UCSD-AML1 (cell line): ENCODE data around the gene SHISAL1.
"Not testable (repeated sequence)": the region's sequence is repeated elsewhere in the genome, so short reads cannot be mapped to it uniquely, and the experiment has no call there.

Source experiments
- DNase-seq: peaks from one replicate; lab custom pipeline; 2025; ENCODE audit not compliant: unreplicated experiment; lab: John Stamatoyannopoulos, UW

The SHISAL1 gene

GRCh38 chr22:44328762-44329161, 16.0 kb upstream of the SHISAL1 start:
- no peak for DNase-seq

DNA sequence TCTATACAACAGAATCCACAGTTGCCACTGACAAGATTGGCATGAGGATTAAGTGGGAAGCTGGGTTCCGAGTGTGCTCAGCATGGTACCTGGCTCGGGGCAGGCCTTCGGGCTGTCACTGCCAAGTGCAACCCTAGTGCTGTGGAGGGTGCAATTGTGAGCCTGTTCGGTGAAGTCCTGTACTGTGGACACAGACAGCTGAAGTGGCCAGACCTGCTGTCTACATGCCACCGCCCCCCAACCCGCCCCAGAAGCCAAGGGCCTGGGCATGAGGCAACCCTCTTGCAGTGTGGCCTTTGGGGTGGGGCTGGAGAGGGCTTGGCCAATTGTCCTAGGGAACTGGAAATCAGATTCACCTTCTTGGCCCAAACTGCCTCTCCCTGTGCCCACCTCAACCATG, 15.6 kb upstream of the SHISAL1 start:
- no peak for DNase-seq

DNA sequence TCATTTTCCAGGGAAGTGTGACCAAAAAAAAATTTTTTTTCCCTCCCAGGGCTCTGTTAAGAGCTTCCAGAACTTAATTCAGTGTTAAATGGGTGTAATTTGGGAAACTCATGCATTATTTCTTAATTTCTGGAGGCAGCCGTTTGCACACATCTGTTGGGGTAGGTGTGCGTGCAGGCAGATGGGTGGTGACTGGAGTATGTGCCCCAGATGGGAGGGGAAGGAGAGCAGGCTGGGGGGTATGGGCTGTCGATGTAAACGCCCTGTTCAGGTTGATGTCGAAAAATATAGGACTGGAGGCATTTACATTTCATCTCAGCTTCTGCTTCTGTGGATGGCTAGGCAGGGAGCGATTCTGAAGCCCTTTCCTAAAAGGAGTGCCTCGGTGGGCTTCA, 13.7 kb upstream of the SHISAL1 start:
- no peak for DNase-seq

GRCh38 chr22:44325718-44326490, 13.2 kb upstream of the SHISAL1 start:
- peak; percentile 30 for DNase-seq

DNA sequence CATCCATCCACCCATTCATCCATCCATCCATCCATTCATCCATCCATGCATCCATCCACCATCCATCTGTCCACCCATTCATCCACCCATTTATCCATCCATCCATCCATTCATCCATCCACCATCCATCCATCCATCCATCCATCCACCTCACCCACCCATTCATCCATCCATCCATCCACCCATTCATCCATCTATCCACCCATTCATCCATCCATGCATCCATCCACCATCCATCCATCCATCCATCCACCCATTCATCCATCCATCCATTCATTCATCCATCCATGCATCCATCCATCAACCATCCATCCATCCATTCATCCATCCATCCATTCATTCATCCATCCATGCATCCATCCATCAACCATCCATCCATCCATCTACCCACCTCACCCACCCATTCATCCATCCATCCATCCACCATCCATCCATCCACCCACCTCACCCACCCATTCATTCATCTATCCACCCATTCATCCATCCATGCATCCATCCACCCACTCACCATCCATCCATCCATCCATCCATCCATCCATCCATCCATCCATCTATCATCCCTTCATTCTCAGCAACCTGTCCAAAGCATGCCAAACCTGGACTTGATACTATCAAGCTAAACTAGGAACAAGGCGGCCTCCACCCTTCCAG, 10.5 kb upstream of the SHISAL1 start:
- DNase-seq, result not testable (repeated sequence)

DNA sequence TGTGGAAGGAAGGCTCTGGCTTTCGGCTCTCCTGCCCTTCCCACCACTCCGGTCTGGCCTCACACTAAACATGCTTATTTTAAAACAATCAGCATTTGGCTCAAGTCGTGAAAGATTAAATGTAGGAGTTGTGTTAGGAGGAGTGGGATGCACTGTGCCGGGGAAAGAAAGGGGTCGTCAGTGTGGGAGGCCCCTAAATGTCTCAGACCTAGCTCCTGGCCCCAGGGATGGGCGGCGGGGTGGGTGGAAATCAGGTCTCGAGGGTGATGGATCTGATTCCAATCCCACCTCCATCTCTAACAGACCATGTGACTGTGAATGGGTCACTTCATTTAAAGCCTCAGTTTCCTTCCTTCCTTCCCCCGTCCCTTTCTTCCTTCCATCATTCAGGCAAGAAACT, 6.9 kb upstream of the SHISAL1 start:
- no peak for DNase-seq

DNA sequence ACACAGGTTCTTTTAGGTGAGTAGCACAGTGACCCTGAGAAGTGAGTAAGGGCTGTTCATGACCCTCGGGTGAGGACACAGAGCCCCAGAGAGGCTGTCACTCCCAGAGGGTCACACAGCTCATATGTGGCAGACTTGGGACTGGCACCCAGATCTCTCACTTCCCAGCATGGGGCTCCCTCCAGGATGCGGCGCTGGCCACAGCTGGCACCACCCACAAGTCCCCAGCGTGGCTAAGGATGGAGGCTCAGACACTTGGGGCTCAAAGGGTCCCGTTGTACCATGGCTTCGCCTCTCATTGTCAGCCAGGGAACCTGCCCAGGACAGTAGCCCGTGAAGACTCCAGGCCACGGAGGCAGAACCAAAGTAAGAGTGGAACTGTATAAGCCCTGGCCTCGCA, 6.0 kb upstream of the SHISAL1 start:
- DNase-seq, result no peak

- no peak for DNase-seq
Observed at GRCh38 chr22:44317886-44318637, 5.3 kb upstream of the SHISAL1 start.

- no peak for DNase-seq
Observed at GRCh38 chr22:44317123-44317444, 4.3 kb upstream of the SHISAL1 start.

- DNase-seq, result no peak
Observed at GRCh38 chr22:44316393-44317122, 3.8 kb upstream of the SHISAL1 start.

DNA sequence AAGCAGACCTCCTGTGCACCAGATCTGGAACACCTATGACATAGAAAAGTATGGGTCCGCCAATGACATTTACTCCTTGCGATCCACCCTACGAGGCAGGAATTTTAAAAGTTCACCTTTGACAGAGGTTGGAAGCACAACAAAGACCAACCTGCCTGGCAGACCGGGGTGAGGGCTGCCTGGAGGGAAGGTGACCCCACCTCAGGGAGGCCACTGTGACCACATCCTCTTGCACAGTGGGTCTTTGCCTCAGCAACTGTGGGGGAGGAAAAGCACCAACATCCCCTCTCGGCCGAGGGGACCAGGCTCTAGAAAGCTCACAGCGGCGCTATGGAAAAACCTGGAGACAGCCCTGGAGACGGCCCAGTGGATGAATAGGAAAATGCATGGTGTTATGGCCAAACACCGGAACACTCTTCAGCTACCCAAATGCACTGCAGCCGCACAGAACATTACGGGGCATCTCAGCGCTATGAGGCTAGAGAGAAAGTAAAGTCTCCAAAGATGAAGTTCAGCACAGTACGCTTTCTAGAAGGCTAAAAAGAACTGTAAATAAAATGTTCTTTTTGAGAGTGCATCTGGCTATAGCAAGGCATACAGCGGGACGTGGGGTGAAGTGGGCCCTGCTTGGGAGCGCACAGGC, 1.8 kb upstream of the SHISAL1 start:
- DNase-seq, result peak; percentile 57

DNA sequence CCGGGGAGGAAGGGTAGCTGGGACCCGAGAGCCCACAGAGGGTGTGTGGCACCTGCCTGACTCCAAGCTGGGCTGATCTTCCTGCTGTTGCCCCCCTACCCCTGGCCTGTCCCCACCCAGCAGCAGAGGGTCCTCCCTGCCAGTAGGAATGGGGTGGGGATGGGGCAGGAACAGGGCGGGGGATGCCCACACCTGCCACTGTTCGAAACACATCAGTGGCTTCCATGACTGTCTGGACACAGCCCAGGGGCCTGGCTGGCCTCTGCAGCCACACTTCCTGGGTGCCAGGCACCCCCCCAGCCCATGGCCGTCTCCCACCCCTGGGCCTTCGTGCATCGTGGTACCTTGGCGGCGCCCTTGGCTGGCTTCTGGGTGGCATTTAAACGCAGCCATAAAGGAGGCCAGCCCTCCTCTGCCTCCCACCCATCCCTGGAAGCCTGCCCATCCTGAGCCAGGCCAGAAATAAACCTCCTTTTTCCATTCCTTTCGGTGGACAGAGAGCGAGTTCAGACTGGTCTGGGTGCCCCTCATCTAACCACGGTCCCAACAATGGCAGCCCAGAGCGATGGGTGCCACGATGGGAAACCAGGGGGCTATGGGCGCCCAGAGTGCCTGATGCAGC, 745 bp upstream of the SHISAL1 start:
- no peak for DNase-seq

GRCh38 chr22:44311855-44312170, 938 bp downstream of the SHISAL1 start:
- no peak for DNase-seq

- no peak for DNase-seq
Observed at GRCh38 chr22:44311104-44311854, 1.5 kb downstream of the SHISAL1 start.

DNA sequence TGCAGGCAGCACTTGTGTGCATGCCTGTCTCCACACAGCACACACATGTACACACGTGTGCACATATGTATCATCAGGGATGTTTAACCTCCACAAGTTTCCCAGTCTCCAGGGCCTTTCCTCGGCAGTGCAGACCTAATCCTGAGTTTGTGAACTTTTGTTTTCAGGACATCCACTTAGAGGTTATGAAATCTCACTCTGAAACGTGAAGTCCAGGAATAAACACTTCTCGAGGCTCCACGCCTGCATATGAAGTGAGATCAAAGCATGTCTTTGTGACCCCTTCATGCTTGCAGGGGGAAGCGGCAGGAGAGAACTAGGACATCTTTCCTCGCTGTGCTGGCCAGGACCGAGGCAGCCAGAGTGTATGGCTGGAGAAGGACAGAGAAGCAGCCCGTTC, 3.1 kb downstream of the SHISAL1 start:
- no peak for DNase-seq

DNA sequence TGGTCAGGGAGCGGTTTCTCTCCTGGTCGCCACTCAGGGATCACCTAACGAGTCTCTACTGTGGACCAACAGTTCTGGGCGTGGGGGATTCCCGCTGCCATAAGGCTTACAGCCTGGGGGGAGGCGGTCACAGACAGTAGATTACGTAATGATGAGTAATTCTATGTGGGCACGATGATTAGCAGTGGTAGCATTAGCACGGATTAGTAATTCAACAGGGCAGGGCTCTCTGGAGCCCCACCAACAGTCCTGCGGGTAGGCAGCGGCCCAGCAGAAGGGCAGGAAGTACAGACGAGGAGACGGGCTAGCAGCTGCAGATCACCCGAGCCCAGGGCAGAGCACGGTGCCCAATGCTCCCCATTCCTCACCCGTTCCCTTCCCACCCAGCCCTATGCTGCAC, 3.6 kb downstream of the SHISAL1 start:
- no peak for DNase-seq

GRCh38 chr22:44307509-44308169, 5.1 kb downstream of the SHISAL1 start:
- no peak for DNase-seq

DNA sequence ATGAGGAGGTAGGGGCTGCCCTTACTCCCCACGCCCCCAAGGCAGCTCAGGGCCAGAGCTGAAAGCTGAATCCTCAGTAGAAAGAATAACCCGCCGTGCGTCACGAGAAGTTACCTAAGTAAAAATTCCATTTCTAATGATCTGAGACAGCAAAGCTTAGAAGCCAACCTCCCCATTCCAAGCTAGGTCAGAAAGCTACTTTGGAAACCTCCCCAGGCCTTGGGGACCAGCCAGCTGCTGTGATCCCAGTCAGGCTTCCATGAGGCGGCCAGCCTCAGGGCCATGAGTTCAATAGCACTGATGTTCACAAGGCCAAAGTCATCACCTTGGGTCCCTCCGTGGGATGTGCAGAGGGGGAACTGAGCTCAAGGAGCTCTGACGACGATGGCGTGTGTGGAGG, 6.9 kb downstream of the SHISAL1 start:
- DNase-seq, result no peak

DNA sequence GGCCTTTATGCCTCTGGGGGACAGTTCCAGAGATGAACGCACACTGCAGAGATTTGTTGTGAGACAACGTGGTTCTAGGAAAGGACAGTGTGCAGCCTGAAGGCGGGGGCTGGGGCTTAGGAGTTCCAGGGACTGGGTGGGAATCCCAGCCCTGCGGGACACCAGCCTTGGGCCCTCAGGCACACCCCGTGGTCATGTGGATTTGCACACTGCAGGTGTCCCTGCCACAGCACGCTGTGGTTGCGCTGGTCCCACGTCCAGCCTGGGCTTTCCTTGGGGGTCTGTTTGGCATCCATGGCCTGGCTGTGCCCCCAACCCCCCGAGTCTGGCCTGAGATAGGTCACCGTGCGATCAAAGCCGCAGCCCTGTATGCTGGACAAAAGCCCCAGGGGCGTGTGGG, 7.3 kb downstream of the SHISAL1 start:
- DNase-seq, result no peak

GRCh38 chr22:44304911-44305310, 7.8 kb downstream of the SHISAL1 start:
- no peak for DNase-seq
